Renal cortex interstitium (tissue), 11 donors: ENCODE results near the gene LMX1A. TPM values are rescaled to one million over a fixed set of nuclear protein-coding genes. Genes with fewer than 3 reads are reported as not detected.

Source experiments
- DNase-seq, 11 donors: peaks; one replicate each; pipeline ENCODE4 v3.0.0-alpha.2; 2013; ENCODE audit warnings: low read depth in 9 of 11, low spot score in 4 of 11; ENCODE audit errors: extremely low read depth in 1 of 11
- polyA plus RNA-seq, 3 donors: library from polyadenylated mRNA; unstranded; fragments of 120-200 nt; gene quantifications; one replicate each; pipeline ENCODE4 v1.2.1, GENCODE V29; 2013; ENCODE audit not compliant: insufficient read length in 3 of 3

The LMX1A gene
- polyA plus RNA-seq, 3 donors = 0.07 TPM; not detected in 2

GRCh38 chr1:165239873-165240272, 116.6 kb downstream of the LMX1A start:
- no peak for DNase-seq

- DNase-seq = peak in 2 of 11 donors; percentile 33 to 38
Observed at GRCh38 chr1:165235777-165236291, 120.7 kb downstream of the LMX1A start.

- DNase-seq = peak in 3 of 11 donors; percentile 12 to 20 (median 15)
Observed at GRCh38 chr1:165235155-165235776, 121.2 kb downstream of the LMX1A start.

- no peak for DNase-seq
Observed at GRCh38 chr1:165234149-165234548, 122.4 kb downstream of the LMX1A start.

- peak in 3 of 11 donors; percentile 20 to 28 (median 24) for DNase-seq
Observed at GRCh38 chr1:165228676-165229075, 127.8 kb downstream of the LMX1A start.

- no peak for DNase-seq
Observed at GRCh38 chr1:165228111-165228655, 128.3 kb downstream of the LMX1A start.

- DNase-seq = no peak
Observed at GRCh38 chr1:165226326-165226725, 130.2 kb downstream of the LMX1A start.

GRCh38 chr1:165225650-165226049, 130.9 kb downstream of the LMX1A start:
- no peak for DNase-seq

GRCh38 chr1:165225062-165225461, 131.5 kb downstream of the LMX1A start:
- no peak for DNase-seq

GRCh38 chr1:165224504-165224903, 132.0 kb downstream of the LMX1A start:
- DNase-seq = no peak

GRCh38 chr1:165222580-165222979, 133.9 kb downstream of the LMX1A start:
- DNase-seq = no peak

GRCh38 chr1:165218731-165219130, 137.8 kb downstream of the LMX1A start:
- peak in 9 of 11 donors; percentile 17 to 64 (median 45) for DNase-seq

- DNase-seq = no peak
Observed at GRCh38 chr1:165217958-165218357, 138.6 kb downstream of the LMX1A start.

GRCh38 chr1:165216254-165216653, 140.3 kb downstream of the LMX1A start:
- no peak for DNase-seq

GRCh38 chr1:165215676-165216075, 140.8 kb downstream of the LMX1A start:
- no peak for DNase-seq

GRCh38 chr1:165212229-165212628, 144.3 kb downstream of the LMX1A start:
- no peak for DNase-seq

- no peak for DNase-seq
Observed at GRCh38 chr1:165207853-165208515, 148.5 kb downstream of the LMX1A start.

GRCh38 chr1:165205145-165205544, 151.4 kb downstream of the LMX1A start:
- DNase-seq = no peak

GRCh38 chr1:165204548-165204947, 152.0 kb downstream of the LMX1A start:
- no peak for DNase-seq

GRCh38 chr1:165191087-165191486, 165.4 kb downstream of the LMX1A start:
- DNase-seq = no peak
